Measurements from ENCODE around the gene MRGPRF. TPM values are rescaled to one million over a fixed set of nuclear protein-coding genes. Genes with fewer than 3 reads are reported as not detected.
A peak's percentile ranks its signal among the peaks of the same experiment; 100 is the strongest.

MRGPRF gene
- total RNA-seq, 2 experiments from 2014 or later: not detected

GRCh38 chr11:68990995-68991780 lies 21.9 kb downstream of the MRGPRF start:
- H3K27ac ChIP-seq (ENCODE audit: low read depth in 1 of 2, low read length in 2 of 2): no peak overlapping the region
- DNase-seq (peak in 1 of 14 experiments; percentile 14), ATAC-seq (ENCODE audit: poor library complexity) (no peak)
- CTCF ChIA-PET: no interaction called here
- TF ChIP-seq, protein P1, sequence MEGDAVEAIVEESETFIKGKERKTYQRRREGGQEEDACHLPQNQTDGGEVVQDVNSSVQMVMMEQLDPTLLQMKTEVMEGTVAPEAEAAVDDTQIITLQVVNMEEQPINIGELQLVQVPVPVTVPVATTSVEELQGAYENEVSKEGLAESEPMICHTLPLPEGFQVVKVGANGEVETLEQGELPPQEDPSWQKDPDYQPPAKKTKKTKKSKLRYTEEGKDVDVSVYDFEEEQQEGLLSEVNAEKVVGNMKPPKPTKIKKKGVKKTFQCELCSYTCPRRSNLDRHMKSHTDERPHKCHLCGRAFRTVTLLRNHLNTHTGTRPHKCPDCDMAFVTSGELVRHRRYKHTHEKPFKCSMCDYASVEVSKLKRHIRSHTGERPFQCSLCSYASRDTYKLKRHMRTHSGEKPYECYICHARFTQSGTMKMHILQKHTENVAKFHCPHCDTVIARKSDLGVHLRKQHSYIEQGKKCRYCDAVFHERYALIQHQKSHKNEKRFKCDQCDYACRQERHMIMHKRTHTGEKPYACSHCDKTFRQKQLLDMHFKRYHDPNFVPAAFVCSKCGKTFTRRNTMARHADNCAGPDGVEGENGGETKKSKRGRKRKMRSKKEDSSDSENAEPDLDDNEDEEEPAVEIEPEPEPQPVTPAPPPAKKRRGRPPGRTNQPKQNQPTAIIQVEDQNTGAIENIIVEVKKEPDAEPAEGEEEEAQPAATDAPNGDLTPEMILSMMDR (IDR thresholded peaks at IDR 0.05): no peak
- H3K4me1 ChIP-seq (ENCODE audit: insufficient read depth, low read length): no peaks in the 10 kb centered on the region
- H3K36me3 ChIP-seq (ENCODE audit: insufficient read depth, low read length): no peaks in the 10 kb centered on the region
- peaks cover 7% of the 10 kb centered on the region for H3K9me3 Mint-ChIP-seq
- H3K27me3 ChIP-seq (ENCODE audit: control insufficient read depth in 1 of 2, insufficient read depth in 2 of 2, low read length in 2 of 2): peaks cover 2 to 3% of the 10 kb centered on the region in 2 experiments
- peaks cover 46% of the 10 kb centered on the region for H3K27me3 Mint-ChIP-seq
- no peak overlapping the region for H3K4me3 ChIP-seq (ENCODE audit: low read length)
- H3K27ac Mint-ChIP-seq: no peak overlapping the region
- POLR2A ChIA-PET: no interaction called here
- intact Hi-C loops (cut with DNase I, micrococcal nuclease): no loop called here
- H3K4me3 Mint-ChIP-seq: no peak overlapping the region
- peaks cover 1 to 3% of the 10 kb centered on the region in 2 experiments for H3K9me3 ChIP-seq (ENCODE audit: control insufficient read depth in 1 of 2, insufficient read depth in 1 of 2, low read length in 2 of 2)
- no peaks in the 10 kb centered on the region for H3K4me1 Mint-ChIP-seq (ENCODE audit: low read depth)
- H3K36me3 Mint-ChIP-seq (ENCODE audit: low read depth): peaks cover 17% of the 10 kb centered on the region

GRCh38 chr11:68989936-68990606 lies 23.0 kb downstream of the MRGPRF start:
- Mint-ChIP-seq H3K4me3 (no peak overlapping the region), H3K36me3 (ENCODE audit: low read depth) (peaks cover 17% of the 10 kb centered on the region), H3K4me1 (ENCODE audit: low read depth) (no peaks in the 10 kb centered on the region), H3K27ac (no peak overlapping the region), H3K9me3 (peaks cover 7% of the 10 kb centered on the region), H3K27me3 (peaks cover 46% of the 10 kb centered on the region)
- Histone ChIP-seq H3K9me3 (ENCODE audit: control insufficient read depth in 1 of 2, insufficient read depth in 1 of 2, low read length in 2 of 2) (peaks cover 3% of the 10 kb centered on the region in 2 experiments), H3K27me3 (ENCODE audit: control insufficient read depth in 1 of 2, insufficient read depth in 2 of 2, low read length in 2 of 2) (peaks cover 2 to 3% of the 10 kb centered on the region in 2 experiments), H3K36me3 (ENCODE audit: insufficient read depth, low read length) (no peaks in the 10 kb centered on the region), H3K27ac (ENCODE audit: low read depth in 1 of 2, low read length in 2 of 2) (no peak overlapping the region), H3K4me1 (ENCODE audit: insufficient read depth, low read length) (no peaks in the 10 kb centered on the region), H3K4me3 (ENCODE audit: low read length) (no peak overlapping the region)
- intact Hi-C loops (cut with DNase I, micrococcal nuclease): no loop called here
- no peak for ATAC-seq (ENCODE audit: poor library complexity)
- POLR2A ChIA-PET: no interaction called here
- DNase-seq: peak in 1 of 14 experiments; percentile 27
- CTCF ChIA-PET: no interaction called here
- TF ChIP-seq, protein P1 (IDR thresholded peaks at IDR 0.05): no peak

GRCh38 chr11:68988491-68988890 lies 24.6 kb downstream of the MRGPRF start:
- intact Hi-C loops (cut with DNase I, micrococcal nuclease): no loop called here
- no peak overlapping the region for H3K27ac ChIP-seq (ENCODE audit: low read depth in 1 of 2, low read length in 2 of 2)
- DNase-seq: no peak
- Mint-ChIP-seq H3K4me1 (ENCODE audit: low read depth) (no peaks in the 10 kb centered on the region), H3K27me3 (peaks cover 44% of the 10 kb centered on the region), H3K4me3 (no peak overlapping the region), H3K36me3 (ENCODE audit: low read depth) (peaks cover 17% of the 10 kb centered on the region), H3K27ac (no peak overlapping the region), H3K9me3 (peaks cover 7% of the 10 kb centered on the region)
- no peak for ATAC-seq (ENCODE audit: poor library complexity)
- H3K9me3 ChIP-seq (ENCODE audit: control insufficient read depth in 1 of 2, insufficient read depth in 1 of 2, low read length in 2 of 2): peaks cover 3% of the 10 kb centered on the region in 2 experiments
- TF ChIP-seq, protein P1 (IDR thresholded peaks at IDR 0.05): no peak
- ChIA-PET CTCF (no interaction called here), POLR2A (no interaction called here)
- no peaks in the 10 kb centered on the region for H3K4me1 ChIP-seq (ENCODE audit: insufficient read depth, low read length)
- no peaks in the 10 kb centered on the region for H3K36me3 ChIP-seq (ENCODE audit: insufficient read depth, low read length)
- H3K4me3 ChIP-seq (ENCODE audit: low read length): no peak overlapping the region
- H3K27me3 ChIP-seq (ENCODE audit: control insufficient read depth in 1 of 2, insufficient read depth in 2 of 2, low read length in 2 of 2): peaks cover 2 to 3% of the 10 kb centered on the region in 2 experiments
